ENCODE results near the gene GLCE. TPM values are rescaled to one million over a fixed set of nuclear protein-coding genes. Genes with fewer than 3 reads are reported as not detected.

Gene GLCE
- total and polyA plus RNA-seq, 4 donors, result 6.8 to 26.3 (median 13.7) TPM

DNA sequence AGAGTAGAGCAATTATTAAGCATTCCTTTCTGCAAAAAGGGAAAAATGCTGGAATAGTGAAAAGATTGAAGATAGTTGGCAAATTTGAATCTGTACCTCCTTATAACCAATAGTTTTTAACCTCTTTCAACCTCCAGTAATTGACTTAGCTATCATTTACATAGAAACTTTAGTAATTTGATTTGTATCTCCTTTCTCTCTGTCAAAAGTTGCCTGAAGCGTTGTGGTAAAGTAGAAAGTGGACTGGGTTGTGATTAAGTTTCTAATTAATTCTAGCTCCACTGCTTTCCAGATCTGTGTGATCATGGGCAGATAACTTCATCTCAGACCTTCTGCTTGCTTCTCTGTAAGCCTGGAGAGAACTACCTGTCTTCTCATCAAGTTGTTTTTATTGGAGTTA is 24.8 kb downstream of the GLCE start (continued):
- TF ChIP-seq HNF4G (IDR thresholded peaks at IDR 0.05) (no peak), SP1 (IDR thresholded peaks at IDR 0.05) (no peak)
- TF ChIP-seq, protein P1, sequence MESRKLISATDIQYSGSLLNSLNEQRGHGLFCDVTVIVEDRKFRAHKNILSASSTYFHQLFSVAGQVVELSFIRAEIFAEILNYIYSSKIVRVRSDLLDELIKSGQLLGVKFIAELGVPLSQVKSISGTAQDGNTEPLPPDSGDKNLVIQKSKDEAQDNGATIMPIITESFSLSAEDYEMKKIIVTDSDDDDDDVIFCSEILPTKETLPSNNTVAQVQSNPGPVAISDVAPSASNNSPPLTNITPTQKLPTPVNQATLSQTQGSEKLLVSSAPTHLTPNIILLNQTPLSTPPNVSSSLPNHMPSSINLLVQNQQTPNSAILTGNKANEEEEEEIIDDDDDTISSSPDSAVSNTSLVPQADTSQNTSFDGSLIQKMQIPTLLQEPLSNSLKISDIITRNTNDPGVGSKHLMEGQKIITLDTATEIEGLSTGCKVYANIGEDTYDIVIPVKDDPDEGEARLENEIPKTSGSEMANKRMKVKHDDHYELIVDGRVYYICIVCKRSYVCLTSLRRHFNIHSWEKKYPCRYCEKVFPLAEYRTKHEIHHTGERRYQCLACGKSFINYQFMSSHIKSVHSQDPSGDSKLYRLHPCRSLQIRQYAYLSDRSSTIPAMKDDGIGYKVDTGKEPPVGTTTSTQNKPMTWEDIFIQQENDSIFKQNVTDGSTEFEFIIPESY (IDR thresholded peaks at IDR 0.05), result no peak
- TF ChIP-seq, protein P2, sequence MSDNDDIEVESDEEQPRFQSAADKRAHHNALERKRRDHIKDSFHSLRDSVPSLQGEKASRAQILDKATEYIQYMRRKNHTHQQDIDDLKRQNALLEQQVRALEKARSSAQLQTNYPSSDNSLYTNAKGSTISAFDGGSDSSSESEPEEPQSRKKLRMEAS (IDR thresholded peaks at IDR 0.05), result no peak

DNA sequence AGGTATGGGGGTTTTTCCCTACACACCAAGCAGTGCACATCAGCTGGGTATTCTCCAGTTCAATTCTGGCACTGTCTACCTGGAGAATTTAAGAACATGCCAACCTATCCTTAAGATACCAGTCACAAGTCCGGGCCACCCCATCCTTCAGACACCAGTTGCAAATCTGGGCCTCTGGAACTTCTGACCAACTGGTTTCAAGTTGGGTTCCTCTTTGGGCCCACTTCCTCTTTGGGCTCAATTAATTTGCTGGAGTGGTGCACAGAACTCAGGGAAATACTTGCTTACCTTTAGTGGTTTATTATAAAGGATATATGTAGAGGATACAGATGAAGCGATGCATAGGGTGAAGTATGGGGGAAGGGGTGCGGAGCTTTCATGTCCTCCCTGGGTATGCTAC is 25.3 kb downstream of the GLCE start:
- TF ChIP-seq, protein P2 (IDR thresholded peaks at IDR 0.05), result no peak
- TF ChIP-seq RXRA (IDR thresholded peaks at IDR 0.05) (no peak), RAD21 (IDR thresholded peaks at IDR 0.05) (no peak), YY1 (IDR thresholded peaks at IDR 0.05) (no peak), FOXA1 (IDR thresholded peaks at IDR 0.05) (no peak), HNF4A (conservative IDR thresholded peaks at IDR 0.05) (no peak), SP1 (IDR thresholded peaks at IDR 0.05) (no peak), JUND (IDR thresholded peaks at IDR 0.05) (no peak), FOXA2 (IDR thresholded peaks at IDR 0.05) (no peak), NR2F2 (IDR thresholded peaks at IDR 0.05) (no peak), HNF4G (IDR thresholded peaks at IDR 0.05) (no peak)
- TF ChIP-seq, protein P1 (IDR thresholded peaks at IDR 0.05), result no peak
- TF ChIP-seq, protein P3, sequence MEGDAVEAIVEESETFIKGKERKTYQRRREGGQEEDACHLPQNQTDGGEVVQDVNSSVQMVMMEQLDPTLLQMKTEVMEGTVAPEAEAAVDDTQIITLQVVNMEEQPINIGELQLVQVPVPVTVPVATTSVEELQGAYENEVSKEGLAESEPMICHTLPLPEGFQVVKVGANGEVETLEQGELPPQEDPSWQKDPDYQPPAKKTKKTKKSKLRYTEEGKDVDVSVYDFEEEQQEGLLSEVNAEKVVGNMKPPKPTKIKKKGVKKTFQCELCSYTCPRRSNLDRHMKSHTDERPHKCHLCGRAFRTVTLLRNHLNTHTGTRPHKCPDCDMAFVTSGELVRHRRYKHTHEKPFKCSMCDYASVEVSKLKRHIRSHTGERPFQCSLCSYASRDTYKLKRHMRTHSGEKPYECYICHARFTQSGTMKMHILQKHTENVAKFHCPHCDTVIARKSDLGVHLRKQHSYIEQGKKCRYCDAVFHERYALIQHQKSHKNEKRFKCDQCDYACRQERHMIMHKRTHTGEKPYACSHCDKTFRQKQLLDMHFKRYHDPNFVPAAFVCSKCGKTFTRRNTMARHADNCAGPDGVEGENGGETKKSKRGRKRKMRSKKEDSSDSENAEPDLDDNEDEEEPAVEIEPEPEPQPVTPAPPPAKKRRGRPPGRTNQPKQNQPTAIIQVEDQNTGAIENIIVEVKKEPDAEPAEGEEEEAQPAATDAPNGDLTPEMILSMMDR (IDR thresholded peaks at IDR 0.05; ENCODE audit: low read depth, low read length, missing input control), result no peak
- 93% methylated on average over 3 of the region's 3 CpGs for WGBS

DNA sequence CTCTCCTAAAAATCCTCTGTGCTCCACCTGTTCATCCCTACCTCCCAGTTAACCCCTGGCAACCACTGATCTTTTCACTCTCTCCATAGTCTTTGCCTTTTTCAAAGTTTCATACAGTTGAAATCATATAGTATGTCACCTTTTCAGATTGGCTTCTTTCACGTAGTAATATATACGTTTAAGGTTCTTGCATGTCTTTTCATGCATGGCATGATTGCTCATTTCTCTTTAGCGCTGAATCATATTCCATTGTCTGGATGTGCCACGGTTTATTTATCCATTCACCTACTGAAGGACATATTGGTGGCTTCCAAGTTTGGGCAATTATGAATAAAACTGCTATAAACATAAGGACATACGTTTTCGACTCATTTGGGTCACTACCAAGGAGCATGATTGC is 28.7 kb downstream of the GLCE start:
- Histone ChIP-seq H3K27me3 (ENCODE audit: control insufficient read depth in 4 of 4, insufficient read depth in 4 of 4, low read length in 3 of 4) (no peaks in the 10 kb centered on the region), H3K4me3 (ENCODE audit: low read depth in 1 of 3, low read length in 3 of 3) (no peak overlapping the region)
- whole genome bisulfite sequencing, result 97% methylated on average over 6 of the region's 6 CpGs
- TF ChIP-seq, protein P2 (IDR thresholded peaks at IDR 0.05), result no peak
- TF ChIP-seq GABPA (IDR thresholded peaks at IDR 0.05 in 1 of 2, conservative IDR thresholded peaks at IDR 0.05 in 1 of 2) (no peak), RXRA (IDR thresholded peaks at IDR 0.05) (no peak), RAD21 (IDR thresholded peaks at IDR 0.05) (no peak), TAF1 (conservative IDR thresholded peaks at IDR 0.05) (no peak), HNF4G (IDR thresholded peaks at IDR 0.05) (no peak), NR2F2 (IDR thresholded peaks at IDR 0.05) (no peak), EGR1 (IDR thresholded peaks at IDR 0.05; ENCODE audit: low read depth in 2 of 2) (no peak), HNF4A (conservative IDR thresholded peaks at IDR 0.05) (no peak), SP1 (IDR thresholded peaks at IDR 0.05) (no peak), FOXA1 (IDR thresholded peaks at IDR 0.05) (no peak), JUND (IDR thresholded peaks at IDR 0.05) (no peak), FOXA2 (IDR thresholded peaks at IDR 0.05) (no peak)
- TF ChIP-seq, protein P4, sequence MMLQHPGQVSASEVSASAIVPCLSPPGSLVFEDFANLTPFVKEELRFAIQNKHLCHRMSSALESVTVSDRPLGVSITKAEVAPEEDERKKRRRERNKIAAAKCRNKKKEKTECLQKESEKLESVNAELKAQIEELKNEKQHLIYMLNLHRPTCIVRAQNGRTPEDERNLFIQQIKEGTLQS (IDR thresholded peaks at IDR 0.05), result no peak
- TF ChIP-seq, protein P5, sequence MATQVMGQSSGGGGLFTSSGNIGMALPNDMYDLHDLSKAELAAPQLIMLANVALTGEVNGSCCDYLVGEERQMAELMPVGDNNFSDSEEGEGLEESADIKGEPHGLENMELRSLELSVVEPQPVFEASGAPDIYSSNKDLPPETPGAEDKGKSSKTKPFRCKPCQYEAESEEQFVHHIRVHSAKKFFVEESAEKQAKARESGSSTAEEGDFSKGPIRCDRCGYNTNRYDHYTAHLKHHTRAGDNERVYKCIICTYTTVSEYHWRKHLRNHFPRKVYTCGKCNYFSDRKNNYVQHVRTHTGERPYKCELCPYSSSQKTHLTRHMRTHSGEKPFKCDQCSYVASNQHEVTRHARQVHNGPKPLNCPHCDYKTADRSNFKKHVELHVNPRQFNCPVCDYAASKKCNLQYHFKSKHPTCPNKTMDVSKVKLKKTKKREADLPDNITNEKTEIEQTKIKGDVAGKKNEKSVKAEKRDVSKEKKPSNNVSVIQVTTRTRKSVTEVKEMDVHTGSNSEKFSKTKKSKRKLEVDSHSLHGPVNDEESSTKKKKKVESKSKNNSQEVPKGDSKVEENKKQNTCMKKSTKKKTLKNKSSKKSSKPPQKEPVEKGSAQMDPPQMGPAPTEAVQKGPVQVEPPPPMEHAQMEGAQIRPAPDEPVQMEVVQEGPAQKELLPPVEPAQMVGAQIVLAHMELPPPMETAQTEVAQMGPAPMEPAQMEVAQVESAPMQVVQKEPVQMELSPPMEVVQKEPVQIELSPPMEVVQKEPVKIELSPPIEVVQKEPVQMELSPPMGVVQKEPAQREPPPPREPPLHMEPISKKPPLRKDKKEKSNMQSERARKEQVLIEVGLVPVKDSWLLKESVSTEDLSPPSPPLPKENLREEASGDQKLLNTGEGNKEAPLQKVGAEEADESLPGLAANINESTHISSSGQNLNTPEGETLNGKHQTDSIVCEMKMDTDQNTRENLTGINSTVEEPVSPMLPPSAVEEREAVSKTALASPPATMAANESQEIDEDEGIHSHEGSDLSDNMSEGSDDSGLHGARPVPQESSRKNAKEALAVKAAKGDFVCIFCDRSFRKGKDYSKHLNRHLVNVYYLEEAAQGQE (IDR thresholded peaks at IDR 0.05), result no peak

More for the DNA sequence above, 25.3 kb downstream of the GLCE start:
- Histone ChIP-seq H3K4me1 (ENCODE audit: control insufficient read depth in 4 of 4, insufficient read depth in 4 of 4, low read length in 3 of 4) (peaks cover 0 to 3% (median 0%) of the 10 kb centered on the region in 4 donors), H3K9me3 (ENCODE audit: control insufficient read depth in 4 of 4, low read length in 3 of 4) (no peaks in the 10 kb centered on the region), H3K9ac (ENCODE audit: low read depth in 1 of 2, low read length in 2 of 2) (no peak overlapping the region), H3K27me3 (ENCODE audit: control insufficient read depth in 4 of 4, insufficient read depth in 4 of 4, low read length in 3 of 4) (no peaks in the 10 kb centered on the region), H3K36me3 (ENCODE audit: control insufficient read depth in 4 of 4, insufficient read depth in 3 of 4, low read depth in 1 of 4, low read length in 3 of 4) (no peaks in the 10 kb centered on the region), H3K4me3 (ENCODE audit: low read depth in 1 of 3, low read length in 3 of 3) (no peak overlapping the region), H3K27ac (ENCODE audit: low read depth in 1 of 2, low read length in 2 of 2) (no peak overlapping the region)
- no peak for DNase-seq (ENCODE audit: low spot score)

More for the DNA sequence above, 28.7 kb downstream of the GLCE start:
- Histone ChIP-seq H3K9ac (ENCODE audit: low read depth in 1 of 2, low read length in 2 of 2) (no peak overlapping the region), H3K27ac (ENCODE audit: low read depth in 1 of 2, low read length in 2 of 2) (no peak overlapping the region), H3K36me3 (ENCODE audit: control insufficient read depth in 4 of 4, insufficient read depth in 3 of 4, low read depth in 1 of 4, low read length in 3 of 4) (no peaks in the 10 kb centered on the region), H3K9me3 (ENCODE audit: control insufficient read depth in 4 of 4, low read length in 3 of 4) (no peaks in the 10 kb centered on the region), H3K4me1 (ENCODE audit: control insufficient read depth in 4 of 4, insufficient read depth in 4 of 4, low read length in 3 of 4) (peaks cover 2 to 7% (median 4%) of the 10 kb centered on the region in 4 donors)
- DNase-seq (ENCODE audit: low spot score), result no peak

Data from liver (tissue), 9 donors.